OCI-LY7 (cell line): ENCODE data around the gene COL23A1.

Experiments
- CTCF ChIP-seq: fragments of 200-600 bp; sonication (generic); conservative IDR thresholded peaks from 2 replicates; pipeline ENCODE4 v1.5.1; 2014; ENCODE audit warnings: mild to moderate bottlenecking, antibody characterized with exemption, low read length, moderate library complexity, mixed read lengths
- EZH2phosphoT487 ChIP-seq: fragments of 200-600 bp; sonication (generic); IDR thresholded peaks from 2 replicates; pipeline ENCODE4 v1.6.1; 2018; ENCODE audit warnings: low read depth, borderline replicate concordance, mild to moderate bottlenecking, mixed run types, antibody characterized with exemption, low read length, moderate library complexity, mixed read lengths

DNA sequence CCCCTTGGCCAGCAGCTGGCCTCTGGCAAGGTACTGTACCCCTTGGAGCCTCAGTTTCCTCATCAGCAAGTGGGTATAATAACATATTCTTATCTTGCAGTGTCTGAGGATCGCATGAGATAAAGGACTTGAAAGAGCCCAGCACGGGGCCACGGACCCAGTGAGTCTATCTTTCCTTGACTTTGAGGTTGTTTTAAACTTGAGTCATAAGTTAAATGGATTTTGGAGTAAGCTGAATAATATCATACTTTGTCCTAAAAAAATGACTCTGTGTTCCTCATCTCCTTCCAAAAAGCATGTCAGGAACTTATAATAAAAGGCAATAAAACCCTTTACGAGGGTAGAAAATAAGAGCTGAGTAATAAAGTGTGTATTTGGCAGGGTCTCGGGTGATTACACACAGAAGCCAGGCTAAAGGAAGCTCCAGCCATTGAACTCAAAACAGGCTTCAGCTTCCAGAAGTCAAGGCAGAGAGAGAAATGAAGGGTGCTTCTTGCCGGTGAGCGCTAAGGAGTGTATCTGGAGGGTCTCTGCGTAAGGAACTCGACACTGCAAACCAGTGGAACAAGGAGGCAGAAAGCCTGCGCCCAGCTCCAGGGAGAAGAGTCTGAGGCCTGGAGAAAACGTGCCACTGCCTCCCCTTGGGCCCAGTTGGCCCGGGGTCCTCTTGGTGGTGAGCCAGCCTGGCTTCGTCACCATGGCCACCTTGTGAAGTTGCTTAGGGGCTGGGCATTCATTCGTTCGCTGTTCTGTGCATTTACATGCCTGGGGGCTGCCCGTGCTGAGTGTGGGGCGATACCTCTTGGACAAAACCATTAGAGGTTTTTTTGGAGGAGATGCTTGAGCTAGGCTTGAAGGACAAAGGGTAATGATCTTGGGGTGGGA is 285.2 kb downstream of the COL23A1 start:
- no peak for TF ChIP-seq CTCF
- no peak for TF ChIP-seq EZH2phosphoT487
